GM21825 (cell line): ENCODE measurements around the gene MEOX1.
"Not testable (repeated sequence)": the region's sequence is repeated elsewhere in the genome, so short reads cannot be mapped to it uniquely, and the experiment has no call there.

Experiments
- ATAC-seq: cut with Tn5 transposase; IDR thresholded peaks from one replicate; pipeline ENCODE4 v1.9.1; 2021; ENCODE audit warnings: mild to moderate bottlenecking, moderate library complexity; ENCODE audit not compliant: unreplicated experiment

Gene MEOX1

GRCh38 chr17:43620581-43620980 lies 41.1 kb downstream of the MEOX1 start:
- no peak for ATAC-seq

- ATAC-seq: no peak
Measured at GRCh38 chr17:43620147-43620546, 41.6 kb downstream of the MEOX1 start.

- ATAC-seq: no peak
Measured at GRCh38 chr17:43619705-43620104, 42.0 kb downstream of the MEOX1 start.

GRCh38 chr17:43618276-43618675 lies 43.4 kb downstream of the MEOX1 start:
- no peak for ATAC-seq

GRCh38 chr17:43616852-43617251 lies 44.9 kb downstream of the MEOX1 start:
- ATAC-seq: no peak

- ATAC-seq: no peak
Measured at GRCh38 chr17:43616421-43616820, 45.3 kb downstream of the MEOX1 start.

GRCh38 chr17:43616029-43616351 lies 45.7 kb downstream of the MEOX1 start:
- no peak for ATAC-seq

- no peak for ATAC-seq
Measured at GRCh38 chr17:43615330-43616028, 46.2 kb downstream of the MEOX1 start.

GRCh38 chr17:43614561-43614960 lies 47.2 kb downstream of the MEOX1 start:
- no peak for ATAC-seq

GRCh38 chr17:43613917-43614316 lies 47.8 kb downstream of the MEOX1 start:
- no peak for ATAC-seq

GRCh38 chr17:43612515-43612914 lies 49.2 kb downstream of the MEOX1 start:
- no peak for ATAC-seq

GRCh38 chr17:43611230-43611969 lies 50.3 kb downstream of the MEOX1 start:
- ATAC-seq: no peak

GRCh38 chr17:43609613-43610385 lies 51.9 kb downstream of the MEOX1 start:
- no peak for ATAC-seq

- ATAC-seq: no peak
Measured at GRCh38 chr17:43608313-43608712, 53.4 kb downstream of the MEOX1 start.

GRCh38 chr17:43604549-43604948 lies 57.2 kb downstream of the MEOX1 start:
- no peak for ATAC-seq

- no peak for ATAC-seq
Measured at GRCh38 chr17:43603321-43603720, 58.4 kb downstream of the MEOX1 start.

GRCh38 chr17:43602556-43602955 lies 59.2 kb downstream of the MEOX1 start:
- not testable (repeated sequence) for ATAC-seq

- no peak for ATAC-seq
Measured at GRCh38 chr17:43601280-43602039, 60.3 kb downstream of the MEOX1 start.

- ATAC-seq: no peak
Measured at GRCh38 chr17:43599835-43600234, 61.9 kb downstream of the MEOX1 start.

GRCh38 chr17:43599046-43599395 lies 62.7 kb downstream of the MEOX1 start:
- no peak for ATAC-seq

GRCh38 chr17:43598357-43599045 lies 63.2 kb downstream of the MEOX1 start:
- no peak for ATAC-seq
